Lung (tissue), 12 donors: ENCODE measurements around the gene AMBRA1. TPM values are rescaled to one million over a fixed set of nuclear protein-coding genes. Genes with fewer than 3 reads are reported as not detected.
A peak's percentile ranks its signal among the peaks of the same experiment; 100 is the strongest.

ENCODE experiments used
- ATAC-seq: fragments of 200-7000 bp; cut with Tn5 transposase; one replicate; pipeline ENCODE4 v1.9.1; 2020; ENCODE audit warnings: moderate number of reproducible peaks; ENCODE audit not compliant: insufficient read depth, low FRiP score
- DNase-seq, 3 donors: peaks; one replicate each; pipeline ENCODE4 v3.0.0-alpha.2; 2013 to 2017
- H3K27ac ChIP-seq, 2 donors: one replicate each; pipeline ENCODE4 v1.5.1; 2013; ENCODE audit warnings: mild to moderate bottlenecking in 2 of 2, moderate library complexity in 2 of 2, control low read depth in 1 of 2, inconsistent platforms in 1 of 2, low read depth in 1 of 2, low read length in 1 of 2
- H3K27me3 ChIP-seq, 3 donors: one replicate each; pipeline ENCODE4 v1.5.1; 2013; ENCODE audit warnings: low read length in 2 of 3; ENCODE audit not compliant: control insufficient read depth in 3 of 3, insufficient read depth in 3 of 3
- H3K36me3 ChIP-seq, 4 donors: one replicate each; pipeline ENCODE4 v1.5.1; 2013; ENCODE audit warnings: low read length in 4 of 4, mild to moderate bottlenecking in 1 of 4, moderate library complexity in 1 of 4; ENCODE audit not compliant: control insufficient read depth in 4 of 4, insufficient read depth in 4 of 4
- H3K4me1 ChIP-seq, 5 donors: one replicate each; pipeline ENCODE4 v1.5.1; 2013; ENCODE audit warnings: low read length in 5 of 5, mild to moderate bottlenecking in 2 of 5, moderate library complexity in 1 of 5; ENCODE audit not compliant: control insufficient read depth in 5 of 5, insufficient read depth in 5 of 5
- H3K4me3 ChIP-seq: one replicate; pipeline ENCODE4 v1.5.1; 2013; ENCODE audit warnings: mild to moderate bottlenecking, control low read depth, moderate library complexity
- H3K9ac ChIP-seq, 2 donors: one replicate each; pipeline ENCODE4 v1.5.1; 2013; ENCODE audit warnings: low read length in 2 of 2, control low read depth in 1 of 2; ENCODE audit not compliant: insufficient read depth in 1 of 2
- H3K9me3 ChIP-seq, 4 donors: one replicate each; pipeline ENCODE4 v1.5.1; 2013; ENCODE audit warnings: low read length in 3 of 4, mild to moderate bottlenecking in 1 of 4, moderate library complexity in 1 of 4; ENCODE audit not compliant: control insufficient read depth in 4 of 4, insufficient read depth in 3 of 4
- CTCF ChIP-seq: IDR thresholded peaks from 2 replicates; pipeline ENCODE4 v1.5.1; 2012; ENCODE audit warnings: mild to moderate bottlenecking; ENCODE audit errors: control extremely low read depth, extremely low read depth
- WGBS, 2 donors: extraction: QIAGEN DNeasy Blood & Tissue Kit; methylation state at CpG; one replicate each; pipeline ENCODE4 v1.1.7; 2013; 5-methylcytosine and 5-hydroxymethylcytosine counted together
- polyA plus RNA-seq, 2 donors: library from polyadenylated mRNA; stranded (reverse); fragments of 200-250 nt; gene quantifications; one replicate each; pipeline ENCODE4 v1.2.1, GENCODE V29; 2013
- total RNA-seq, 2 donors: library from RNA; depleted of rRNA in 1 of 2; stranded (reverse); fragments of >200 nt in 1 of 2; gene quantifications; one replicate each; pipeline ENCODE4 v1.2.1, GENCODE V29; 2014 to 2021
- donor health status: control.
- donor health status: control.
- donor health status: Bipolar disorder and iron deficiency.
- donor health status: healthy.
- donor health status: DM: yes; HTN: yes; CAD: no.

The AMBRA1 gene
- total and polyA plus RNA-seq, 4 donors, result 7.4 to 41.2 (median 23.7) TPM

- Histone ChIP-seq H3K9me3 (no peaks in the 10 kb centered on the region), H3K9ac (no peak overlapping the region), H3K27ac (no peak overlapping the region), H3K4me3 (no peak overlapping the region), H3K27me3 (peaks cover 0 to 32% (median 25%) of the 10 kb centered on the region in 3 donors), H3K4me1 (peaks cover 0 to 26% (median 9%) of the 10 kb centered on the region in 5 donors), H3K36me3 (peaks cover 6 to 17% (median 7%) of the 10 kb centered on the region in 4 donors)
- 1 to 3% methylated on average over 68 to 71 of the region's 71 CpGs for WGBS, 2 donors
- TF ChIP-seq CTCF, result no peak
- peak; percentile 86 to 90 (median 89) for DNase-seq
- peak; percentile 90 for ATAC-seq
These were observed 201.2 kb downstream of the AMBRA1 start for GRCh38 chr11:46392421-46393230.

GRCh38 chr11:46391578-46392420 lies 202.0 kb downstream of the AMBRA1 start, which contains the start of gene CHRM4:
TSS of gene CHRM4 (minus strand) at chr11:46391776. CDS start at chr11:46386557, 5,219 bp downstream.
- no peak within 1 kb of the TSS for H3K9ac ChIP-seq
- H3K9me3 ChIP-seq, result no peaks in the 10 kb centered on the region
- H3K4me3 ChIP-seq, result no peak within 1 kb of the TSS
- H3K27ac ChIP-seq, result no peak within 1 kb of the TSS
- ATAC-seq, result no peak
- peaks cover 0 to 28% (median 9%) of the 10 kb centered on the region in 5 donors for H3K4me1 ChIP-seq
- TF ChIP-seq CTCF, result no peak
- DNase-seq, result peak; percentile 39 to 50 (median 42)
- 1% methylated on average over 54 to 123 of the region's 123 CpGs for WGBS, 2 donors
- peaks cover 0 to 9% (median 2%) of the 10 kb centered on the region in 4 donors for H3K36me3 ChIP-seq
- H3K27me3 ChIP-seq, result peaks cover 0 to 32% (median 31%) of the 10 kb centered on the region in 3 donors

- H3K27ac ChIP-seq, result no peak overlapping the region
These were observed 202.6 kb downstream of the AMBRA1 start for GRCh38 chr11:46391186-46391577.

More at GRCh38 chr11:46391186-46391577, 202.6 kb downstream of the AMBRA1 start:
- no peak for TF ChIP-seq CTCF
- no peak for ATAC-seq
- WGBS, 2 donors, result 0 to 2% methylated on average over 10 to 31 of the region's 31 CpGs
- no peak for DNase-seq
- Histone ChIP-seq H3K4me3 (no peak overlapping the region), H3K27me3 (peaks cover 0 to 32% (median 31%) of the 10 kb centered on the region in 3 donors), H3K4me1 (peaks cover 0 to 28% (median 9%) of the 10 kb centered on the region in 5 donors), H3K36me3 (peaks cover 0 to 5% (median 2%) of the 10 kb centered on the region in 4 donors), H3K9ac (no peak overlapping the region), H3K9me3 (no peaks in the 10 kb centered on the region)
